ENCODE results near the gene PRKAR1B. TPM values are rescaled to one million over a fixed set of nuclear protein-coding genes. Genes with fewer than 3 reads are reported as not detected.
A peak's percentile ranks its signal among the peaks of the same experiment; 100 is the strongest.
"Not testable (repeated sequence)": the region's sequence is repeated elsewhere in the genome, so short reads cannot be mapped to it uniquely, and the experiment has no call there.

Gene PRKAR1B
- total RNA-seq, 1 experiment from 2014 or later, result 8.2 TPM

- DNase-seq (ENCODE audit: low read depth, low spot score), result no peak
- in situ Hi-C loops (cut with HindIII; ENCODE audit: low pct_unique_long_range_greater_than_20kb, low sequenced_read_pairs), result no loop called here
Observed at GRCh38 chr7:745431-746154, 18.5 kb upstream of the PRKAR1B start.

GRCh38 chr7:744854-745430 lies 17.9 kb upstream of the PRKAR1B start:
- no peak for DNase-seq (ENCODE audit: low read depth, low spot score)
- in situ Hi-C loops (cut with HindIII; ENCODE audit: low pct_unique_long_range_greater_than_20kb, low sequenced_read_pairs), result no loop called here

DNA sequence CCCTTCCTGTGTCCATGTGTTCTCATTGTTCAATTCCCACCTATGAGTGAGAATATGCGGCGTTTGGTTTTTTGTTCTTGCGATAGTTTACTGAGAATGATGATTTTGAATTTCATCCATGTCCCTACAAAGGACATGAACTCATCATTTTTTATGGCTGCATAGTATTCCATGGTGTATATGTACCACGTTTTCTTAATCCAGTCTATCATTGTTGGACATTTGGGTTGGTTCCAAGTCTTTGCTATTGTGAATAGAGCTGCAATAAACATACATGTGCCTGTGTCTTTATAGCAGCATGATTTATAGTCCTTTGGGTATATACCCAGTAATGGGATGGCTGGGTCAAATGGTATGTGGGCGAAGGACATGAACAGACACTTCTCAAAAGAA lies 17.0 kb upstream of the PRKAR1B start:
- DNase-seq (ENCODE audit: low read depth, low spot score); in situ Hi-C loops (cut with HindIII; ENCODE audit: low pct_unique_long_range_greater_than_20kb, low sequenced_read_pairs): not testable (repeated sequence)

- in situ Hi-C loops (cut with HindIII; ENCODE audit: low pct_unique_long_range_greater_than_20kb, low sequenced_read_pairs); DNase-seq (ENCODE audit: low read depth, low spot score): not testable (repeated sequence)
Observed at GRCh38 chr7:743341-744127, 16.5 kb upstream of the PRKAR1B start.

- in situ Hi-C loops (cut with HindIII; ENCODE audit: low pct_unique_long_range_greater_than_20kb, low sequenced_read_pairs), result no loop called here
- no peak for DNase-seq (ENCODE audit: low read depth, low spot score)
Observed at GRCh38 chr7:742791-743190, 15.7 kb upstream of the PRKAR1B start.

- in situ Hi-C loops (cut with HindIII; ENCODE audit: low pct_unique_long_range_greater_than_20kb, low sequenced_read_pairs), result no loop called here
- no peak for DNase-seq (ENCODE audit: low read depth, low spot score)
Observed at GRCh38 chr7:741850-742249, 14.8 kb upstream of the PRKAR1B start.

GRCh38 chr7:741191-741671 lies 14.2 kb upstream of the PRKAR1B start:
- DNase-seq (ENCODE audit: low read depth, low spot score), result no peak
- in situ Hi-C loops (cut with HindIII; ENCODE audit: low pct_unique_long_range_greater_than_20kb, low sequenced_read_pairs), result no loop called here

GRCh38 chr7:739983-740942 lies 13.2 kb upstream of the PRKAR1B start:
- in situ Hi-C loops (cut with HindIII; ENCODE audit: low pct_unique_long_range_greater_than_20kb, low sequenced_read_pairs), result no loop called here
- no peak for DNase-seq (ENCODE audit: low read depth, low spot score)

- DNase-seq (ENCODE audit: low read depth, low spot score), result no peak
- in situ Hi-C loops (cut with HindIII; ENCODE audit: low pct_unique_long_range_greater_than_20kb, low sequenced_read_pairs), result no loop called here
Observed at GRCh38 chr7:739455-739982, 12.4 kb upstream of the PRKAR1B start.

- no peak for DNase-seq (ENCODE audit: low read depth, low spot score)
- in situ Hi-C loops (cut with HindIII; ENCODE audit: low pct_unique_long_range_greater_than_20kb, low sequenced_read_pairs), result no loop called here
Observed at GRCh38 chr7:738723-739454, 11.8 kb upstream of the PRKAR1B start.

DNA sequence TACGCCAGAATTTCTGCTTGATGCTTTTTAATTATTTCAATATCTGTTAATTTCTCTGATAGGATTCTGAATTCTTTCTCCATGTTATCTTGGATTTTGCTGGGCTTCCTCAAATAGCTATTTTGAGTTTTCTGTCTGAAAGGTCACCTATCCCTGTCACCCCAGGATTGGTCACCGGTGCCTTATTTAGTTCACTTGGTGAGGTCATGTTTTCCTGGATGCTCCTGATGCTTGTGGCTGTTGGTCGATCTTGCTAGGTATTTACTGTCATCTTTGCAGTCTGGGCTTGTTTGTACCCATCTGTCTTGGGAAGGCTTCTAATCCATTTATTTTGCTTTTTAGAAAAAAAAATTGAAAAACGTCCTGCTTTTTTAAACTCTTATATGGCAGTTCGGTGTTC lies 11.2 kb upstream of the PRKAR1B start:
- no peak for DNase-seq (ENCODE audit: low read depth, low spot score)
- in situ Hi-C loops (cut with HindIII; ENCODE audit: low pct_unique_long_range_greater_than_20kb, low sequenced_read_pairs), result no loop called here

GRCh38 chr7:734808-735207 lies 7.7 kb upstream of the PRKAR1B start:
- DNase-seq (ENCODE audit: low read depth, low spot score), result no peak
- in situ Hi-C loops (cut with HindIII; ENCODE audit: low pct_unique_long_range_greater_than_20kb, low sequenced_read_pairs), result no loop called here

DNA sequence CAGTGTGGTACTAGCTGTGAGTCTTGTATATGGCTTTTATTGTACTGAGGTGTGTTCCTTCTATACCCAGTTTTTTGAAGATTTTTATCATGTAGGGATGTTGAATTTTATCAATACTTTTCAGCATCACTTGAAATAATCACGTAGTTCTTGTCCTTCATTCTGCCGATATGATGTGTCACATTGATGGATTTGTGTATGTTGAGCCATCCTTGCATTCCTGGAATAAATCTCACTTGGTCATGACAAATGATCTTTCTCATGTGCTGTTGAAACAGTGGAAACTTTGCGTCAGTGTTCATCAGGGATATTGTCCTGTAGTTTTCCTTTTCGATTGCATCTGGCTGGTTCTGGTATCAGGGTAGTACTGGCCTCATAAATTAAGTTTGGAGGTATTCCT lies 7.1 kb upstream of the PRKAR1B start:
- in situ Hi-C loops (cut with HindIII; ENCODE audit: low pct_unique_long_range_greater_than_20kb, low sequenced_read_pairs), result no loop called here
- DNase-seq (ENCODE audit: low read depth, low spot score), result no peak

DNA sequence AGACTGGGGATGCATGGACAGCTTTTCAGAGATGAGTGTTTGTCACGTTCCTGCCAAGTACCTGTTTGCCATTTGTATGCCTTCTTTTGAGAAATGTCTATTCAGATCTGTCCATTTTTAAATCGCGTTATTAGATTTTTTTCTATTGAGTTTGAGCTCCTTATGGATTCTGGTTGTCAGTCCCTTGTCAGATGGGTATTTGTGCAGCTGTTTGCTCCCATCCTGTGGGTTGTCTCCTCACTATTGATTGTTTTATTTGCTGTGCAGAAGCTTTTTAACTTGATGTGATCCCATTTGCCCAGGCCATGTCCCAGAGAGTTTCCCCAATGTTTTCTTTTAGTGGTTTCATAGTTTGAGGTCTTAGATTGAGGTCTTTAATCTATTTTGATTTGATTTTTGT lies 5.5 kb upstream of the PRKAR1B start:
- in situ Hi-C loops (cut with HindIII; ENCODE audit: low pct_unique_long_range_greater_than_20kb, low sequenced_read_pairs), result no loop called here
- DNase-seq (ENCODE audit: low read depth, low spot score), result no peak

DNA sequence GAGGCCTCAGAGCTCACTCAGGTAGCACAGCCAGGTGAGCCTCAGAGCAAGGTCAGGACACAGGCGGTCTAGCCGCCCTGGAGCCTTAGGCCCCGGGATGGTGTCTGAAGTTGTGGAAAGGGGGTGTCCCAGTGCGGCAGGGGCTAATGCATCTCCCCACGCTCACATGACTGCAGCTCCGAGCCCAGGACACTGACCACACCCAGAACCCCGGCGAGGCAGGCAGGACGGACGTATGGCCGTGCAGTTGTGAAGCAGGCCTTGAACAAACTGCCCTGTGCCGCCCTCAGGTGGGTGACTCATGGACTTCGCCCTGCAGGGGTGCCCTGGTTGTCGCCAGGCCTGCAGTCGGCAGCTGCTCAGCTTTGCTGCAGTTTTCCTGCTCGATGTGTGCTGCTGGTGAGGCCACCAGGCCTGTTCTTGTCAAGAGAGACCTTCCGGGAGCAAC lies 5.0 kb upstream of the PRKAR1B start:
- peak; percentile 15 for DNase-seq (ENCODE audit: low read depth, low spot score)
- in situ Hi-C loops (cut with HindIII; ENCODE audit: low pct_unique_long_range_greater_than_20kb, low sequenced_read_pairs), result no loop called here

- DNase-seq (ENCODE audit: low read depth, low spot score), result no peak
Observed at GRCh38 chr7:731440-732085, 4.5 kb upstream of the PRKAR1B start.

More at GRCh38 chr7:731440-732085, 4.5 kb upstream of the PRKAR1B start:
- in situ Hi-C loops (cut with HindIII; ENCODE audit: low pct_unique_long_range_greater_than_20kb, low sequenced_read_pairs), result no loop called here

Measured in SK-MEL-5 (cell line).